Peyer's patch (tissue), 4 donors: Measurements from ENCODE around the gene REEP2.

Experiments
- POLR2A ChIP-seq, 2 donors: fragments of 450-650 bp; IDR thresholded peaks; one replicate each; pipeline ENCODE4 v1.5.1; 2017; ENCODE audit warnings: antibody characterized with exemption in 2 of 2, mild to moderate bottlenecking in 2 of 2, moderate library complexity in 2 of 2
- TF ChIP-seq, protein P1 (sequence below), 6 experiments: fragments of 450-650 bp in 4 of 6; fragments of 200-600 bp in 2 of 6; sonication (generic) in 1 of 6; IDR thresholded peaks; one replicate each; pipeline ENCODE4 v1.5.1; 2017 to 2019; ENCODE audit warnings: antibody characterized with exemption in 6 of 6, mild to moderate bottlenecking in 3 of 6, moderate library complexity in 1 of 6

DNA sequence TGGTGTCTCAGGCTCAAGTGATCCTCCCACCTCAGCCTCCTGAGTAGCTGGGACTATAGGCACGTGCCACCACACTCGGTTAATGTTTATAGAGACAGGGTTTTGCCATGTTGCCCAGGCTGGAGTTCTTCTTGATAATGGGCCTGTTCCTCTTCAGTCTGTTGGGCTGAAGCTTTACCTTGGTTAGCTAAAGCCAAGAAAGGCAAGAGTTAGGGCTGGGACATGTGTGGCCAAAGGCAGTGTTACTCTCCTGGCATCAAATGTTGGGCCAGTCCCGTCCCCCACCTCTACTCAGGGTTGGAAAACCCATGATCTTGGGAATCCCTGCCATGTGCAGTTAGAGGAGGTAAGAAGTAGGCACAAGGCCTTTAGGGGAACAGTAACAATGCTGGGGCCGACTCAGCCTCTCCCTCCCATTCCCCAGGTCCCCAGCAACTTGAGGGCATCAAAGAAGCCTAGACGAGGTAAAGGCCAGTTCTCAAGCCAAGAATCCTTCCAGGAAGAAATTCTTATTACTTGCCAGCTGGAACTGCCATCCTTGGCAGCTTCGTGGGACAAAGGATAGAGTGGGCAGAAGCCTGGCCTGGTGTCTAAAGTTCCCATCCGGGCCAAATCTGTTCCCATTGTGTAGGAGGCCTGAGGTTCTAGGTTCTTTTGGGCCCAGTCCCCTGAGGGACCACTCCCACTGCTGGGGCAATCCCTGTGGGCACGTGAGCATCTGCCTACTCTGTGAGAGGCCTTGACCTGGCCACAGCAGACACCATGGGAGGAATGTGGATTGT, 30.9 kb downstream of the REEP2 start:
- TF ChIP-seq, protein P1, sequence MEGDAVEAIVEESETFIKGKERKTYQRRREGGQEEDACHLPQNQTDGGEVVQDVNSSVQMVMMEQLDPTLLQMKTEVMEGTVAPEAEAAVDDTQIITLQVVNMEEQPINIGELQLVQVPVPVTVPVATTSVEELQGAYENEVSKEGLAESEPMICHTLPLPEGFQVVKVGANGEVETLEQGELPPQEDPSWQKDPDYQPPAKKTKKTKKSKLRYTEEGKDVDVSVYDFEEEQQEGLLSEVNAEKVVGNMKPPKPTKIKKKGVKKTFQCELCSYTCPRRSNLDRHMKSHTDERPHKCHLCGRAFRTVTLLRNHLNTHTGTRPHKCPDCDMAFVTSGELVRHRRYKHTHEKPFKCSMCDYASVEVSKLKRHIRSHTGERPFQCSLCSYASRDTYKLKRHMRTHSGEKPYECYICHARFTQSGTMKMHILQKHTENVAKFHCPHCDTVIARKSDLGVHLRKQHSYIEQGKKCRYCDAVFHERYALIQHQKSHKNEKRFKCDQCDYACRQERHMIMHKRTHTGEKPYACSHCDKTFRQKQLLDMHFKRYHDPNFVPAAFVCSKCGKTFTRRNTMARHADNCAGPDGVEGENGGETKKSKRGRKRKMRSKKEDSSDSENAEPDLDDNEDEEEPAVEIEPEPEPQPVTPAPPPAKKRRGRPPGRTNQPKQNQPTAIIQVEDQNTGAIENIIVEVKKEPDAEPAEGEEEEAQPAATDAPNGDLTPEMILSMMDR (IDR thresholded peaks at IDR 0.05): no peak
- TF ChIP-seq POLR2A (IDR thresholded peaks at IDR 0.05): no peak
